HG03025 (cell line): ENCODE results near the gene SCUBE1.

Experiments
- ATAC-seq: cut with Tn5 transposase; IDR thresholded peaks from one replicate; pipeline ENCODE4 v1.9.1; 2021; ENCODE audit warnings: mild to moderate bottlenecking, moderate library complexity; ENCODE audit not compliant: unreplicated experiment, low FRiP score

SCUBE1 gene

DNA sequence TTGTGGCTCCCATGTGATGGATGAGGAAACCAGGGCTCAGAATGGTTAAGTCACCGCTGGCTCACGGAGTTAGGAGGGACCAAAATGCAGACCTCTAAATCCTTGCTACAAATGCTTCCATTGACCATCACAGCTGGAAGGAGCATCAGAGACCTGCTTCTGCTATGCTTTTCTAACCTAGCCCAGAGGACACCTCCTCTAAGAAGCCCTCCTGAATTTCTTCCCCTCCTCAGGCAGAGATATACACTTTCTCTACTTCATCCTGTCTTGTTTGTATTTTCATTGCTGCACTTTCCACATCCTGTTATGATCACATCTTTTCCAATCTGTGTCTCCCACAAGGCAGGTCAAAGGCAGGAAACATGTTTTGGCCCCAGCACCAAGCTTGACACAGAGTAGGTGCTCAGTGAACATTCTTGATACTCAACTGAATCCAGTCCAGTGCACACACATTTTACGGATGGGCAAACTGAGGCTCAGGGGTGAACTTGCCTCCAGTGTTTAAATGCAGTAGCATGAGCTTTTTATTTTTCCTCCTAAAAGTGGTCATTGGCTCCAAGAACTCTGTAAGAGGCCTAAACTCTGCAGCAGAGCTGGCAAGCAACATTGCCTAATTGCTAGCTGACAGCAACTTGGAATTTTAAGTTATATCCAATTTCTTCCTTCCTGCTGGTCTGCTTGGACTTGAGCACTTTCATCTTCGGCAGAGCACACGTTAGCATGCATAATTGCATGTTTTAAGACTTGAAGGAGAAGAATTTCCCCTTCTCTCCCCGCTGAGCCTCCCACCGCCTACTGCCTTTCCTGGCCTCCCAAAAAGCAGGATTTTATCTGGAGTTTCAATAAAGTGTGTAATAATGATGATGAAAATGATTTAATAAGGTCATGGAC, 12.7 kb downstream of the SCUBE1 start:
- no peak for ATAC-seq

DNA sequence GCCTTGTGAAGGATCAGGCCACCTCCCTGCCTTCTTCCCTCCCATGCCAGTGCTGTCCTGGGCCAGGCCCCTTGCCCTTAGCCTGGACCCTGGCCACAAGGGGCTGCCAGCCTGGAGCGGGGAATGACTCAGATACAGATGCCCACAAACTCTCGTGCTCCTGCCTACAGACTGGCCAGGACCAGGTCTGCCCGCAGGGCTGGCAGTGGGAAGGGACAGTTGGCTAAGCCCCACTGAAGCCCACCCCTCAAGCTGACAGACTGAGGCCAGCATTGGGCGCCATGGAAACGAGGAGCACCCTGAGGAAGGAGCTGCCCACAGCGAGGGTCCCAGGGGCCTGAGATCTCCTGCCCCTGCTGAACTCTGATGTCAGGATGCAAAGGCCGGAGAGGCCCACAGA, 14.1 kb downstream of the SCUBE1 start:
- ATAC-seq, result no peak

DNA sequence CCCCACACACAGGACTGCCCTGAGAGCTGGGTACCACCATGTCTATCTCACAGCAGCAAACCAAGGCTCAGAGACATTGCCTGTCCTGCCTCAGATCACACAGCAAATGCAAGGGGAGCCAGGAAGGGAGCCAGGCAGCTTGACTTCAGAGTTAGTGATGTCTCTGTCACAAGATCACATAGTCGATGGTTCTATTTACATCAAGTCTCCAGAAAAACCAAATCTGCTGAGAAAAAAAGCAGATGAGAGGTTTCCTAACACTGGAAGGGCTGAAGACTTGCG, 16.1 kb downstream of the SCUBE1 start:
- no peak for ATAC-seq

- no peak for ATAC-seq
These were observed 16.6 kb downstream of the SCUBE1 start for GRCh38 chr22:43326331-43327156.

GRCh38 chr22:43325176-43325575, 18.0 kb downstream of the SCUBE1 start:
- ATAC-seq, result no peak

GRCh38 chr22:43320943-43321900, 21.9 kb downstream of the SCUBE1 start:
- ATAC-seq, result no peak

GRCh38 chr22:43319661-43320486, 23.3 kb downstream of the SCUBE1 start:
- no peak for ATAC-seq

- no peak for ATAC-seq
These were observed 25.9 kb downstream of the SCUBE1 start for GRCh38 chr22:43317239-43317638.

- ATAC-seq, result no peak
These were observed 27.4 kb downstream of the SCUBE1 start for GRCh38 chr22:43315687-43316217.

GRCh38 chr22:43314611-43315010, 28.6 kb downstream of the SCUBE1 start:
- ATAC-seq, result no peak

GRCh38 chr22:43313890-43314474, 29.2 kb downstream of the SCUBE1 start:
- ATAC-seq, result no peak

DNA sequence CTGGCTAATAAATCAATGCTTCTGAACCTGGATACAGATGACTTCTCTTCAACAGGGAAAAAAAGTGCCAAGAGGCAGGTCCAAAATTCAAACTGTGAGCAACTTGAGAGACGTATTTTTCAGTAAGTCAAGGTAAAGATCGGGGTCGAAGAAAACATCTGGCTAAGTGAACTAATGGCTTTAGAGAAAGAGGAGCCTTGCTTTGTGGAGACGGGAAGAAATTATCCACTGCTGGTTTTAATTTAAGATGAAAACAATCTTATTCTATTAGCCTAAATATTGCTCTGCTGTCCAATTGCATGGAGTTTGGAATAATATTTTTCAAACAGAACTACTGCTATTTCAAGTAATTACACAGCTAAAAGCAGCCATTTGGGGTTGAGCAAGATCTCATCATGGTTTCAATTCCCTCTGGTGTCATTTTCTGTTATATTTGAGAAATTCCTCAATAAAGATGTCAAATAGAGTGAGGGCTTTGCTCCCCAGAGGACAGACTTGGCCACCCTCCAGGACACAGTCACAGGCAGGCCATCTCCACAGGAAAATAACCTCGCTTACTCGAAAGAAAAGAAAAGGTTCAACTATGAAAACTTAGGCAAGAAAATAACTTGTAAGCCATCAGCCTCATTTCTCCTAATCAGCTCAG, 29.8 kb downstream of the SCUBE1 start:
- no peak for ATAC-seq

DNA sequence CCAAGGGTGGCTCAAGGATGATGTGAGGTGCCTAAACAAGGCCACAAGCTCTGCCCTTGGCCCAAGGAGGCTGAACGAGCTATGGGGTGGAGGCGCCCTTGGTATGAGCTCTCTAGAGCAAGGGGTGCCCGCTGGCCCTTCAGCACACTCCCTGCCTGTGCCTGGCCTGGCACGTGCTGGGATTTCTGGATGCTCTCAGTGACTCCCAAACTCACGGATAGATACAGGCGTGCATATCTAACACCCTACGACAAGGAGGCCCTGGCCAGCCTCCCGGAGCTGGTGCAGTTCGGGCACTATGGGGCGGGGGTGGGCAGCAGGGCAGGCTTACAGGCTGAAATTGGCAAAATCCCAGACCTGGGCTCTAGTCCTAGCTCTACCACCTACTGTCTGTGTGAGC, 30.6 kb downstream of the SCUBE1 start:
- no peak for ATAC-seq

- no peak for ATAC-seq
These were observed 32.4 kb downstream of the SCUBE1 start for GRCh38 chr22:43310798-43311197.

GRCh38 chr22:43310311-43310710, 32.9 kb downstream of the SCUBE1 start:
- no peak for ATAC-seq

DNA sequence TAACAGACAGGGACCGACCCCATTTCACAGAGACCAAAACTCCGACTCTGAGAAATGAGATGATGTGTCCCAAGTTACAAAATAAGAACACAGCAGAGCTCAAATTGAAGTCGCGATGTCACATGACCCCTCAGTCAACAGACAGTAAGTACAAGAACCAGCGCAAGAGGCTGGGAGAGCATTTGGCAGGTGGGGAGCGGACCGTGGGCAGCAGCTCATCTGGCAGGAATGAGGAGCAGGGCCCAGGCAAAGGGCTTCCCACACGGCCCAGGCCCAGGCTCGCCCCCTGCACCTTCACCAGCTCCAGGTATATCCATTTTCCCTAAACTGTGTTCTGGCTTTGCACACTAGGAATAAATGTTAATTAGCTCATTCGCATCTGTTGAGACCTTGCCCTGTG, 34.3 kb downstream of the SCUBE1 start:
- ATAC-seq, result no peak

DNA sequence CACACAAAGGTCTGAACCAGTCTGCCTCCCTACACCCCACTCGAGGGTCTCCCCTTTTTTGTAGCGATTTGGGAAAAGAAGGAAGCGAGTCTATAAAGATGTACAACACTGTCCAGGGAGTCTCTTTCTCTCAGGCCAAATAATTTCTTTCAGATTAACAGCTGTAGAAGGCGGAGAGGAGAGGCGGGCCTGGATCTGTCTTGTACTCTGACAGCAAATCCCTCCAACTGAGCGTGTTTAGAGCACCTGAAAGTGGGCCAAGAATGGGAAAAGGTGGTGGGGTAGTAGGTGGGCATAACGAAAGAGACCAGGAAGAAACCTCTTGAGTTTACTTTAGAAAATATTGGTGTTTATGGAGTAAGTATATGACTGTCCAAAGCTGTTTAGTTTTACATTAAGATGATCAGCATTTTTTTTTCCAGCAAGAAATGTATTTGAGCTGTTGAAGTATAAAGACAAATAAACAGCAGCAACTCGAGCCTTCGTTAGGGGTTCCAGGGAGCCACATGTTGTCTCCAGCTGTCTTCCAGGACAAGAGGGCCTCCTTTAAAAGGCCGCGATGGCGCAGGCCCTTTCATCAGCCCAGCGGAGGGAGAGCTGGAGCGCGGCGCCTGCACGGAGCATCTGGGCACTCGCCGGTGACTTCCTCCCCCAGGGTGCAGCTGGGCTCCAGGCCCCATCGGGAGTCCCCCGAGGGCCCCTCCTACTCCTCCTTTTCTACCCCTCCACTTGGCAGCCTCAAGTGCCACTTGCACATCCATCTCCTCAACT, 34.9 kb downstream of the SCUBE1 start:
- ATAC-seq, result no peak

DNA sequence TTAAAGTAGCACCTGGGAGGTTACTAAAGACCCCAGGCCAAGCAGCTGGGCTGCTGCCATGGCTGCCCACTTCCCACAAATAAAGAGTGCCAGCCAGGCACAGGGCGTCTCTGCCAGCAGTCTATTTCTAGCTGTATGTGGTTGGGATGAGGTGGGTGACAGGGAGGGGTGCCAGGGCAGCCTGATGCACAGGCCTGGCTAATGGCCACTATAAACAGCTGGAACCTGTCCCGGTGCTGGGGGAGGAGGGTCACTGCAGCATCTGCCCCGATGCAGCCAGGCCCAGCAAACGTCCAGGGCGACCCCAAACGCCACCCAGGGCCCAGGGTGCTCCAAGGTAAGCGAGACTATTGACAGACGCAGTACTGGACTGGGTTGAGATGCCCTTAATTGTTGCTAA, 37.4 kb downstream of the SCUBE1 start:
- no peak for ATAC-seq
